OCI-M1 (cell line): ENCODE data around the gene PPP2R1B.
"Not testable (repeated sequence)": the region's sequence is repeated elsewhere in the genome, so short reads cannot be mapped to it uniquely, and the experiment has no call there.

Experiments used
- DNase-seq: peaks from one replicate; lab custom pipeline; 2025; lab: John Stamatoyannopoulos, UW

Gene PPP2R1B

GRCh38 chr11:111765984-111766833 lies at the start of gene PPP2R1B:
PPP2R1B (minus strand) TSS chr11:111766389; CDS start chr11:111766361, 28 bp downstream.
- DNase-seq = peak; percentile 92

DNA sequence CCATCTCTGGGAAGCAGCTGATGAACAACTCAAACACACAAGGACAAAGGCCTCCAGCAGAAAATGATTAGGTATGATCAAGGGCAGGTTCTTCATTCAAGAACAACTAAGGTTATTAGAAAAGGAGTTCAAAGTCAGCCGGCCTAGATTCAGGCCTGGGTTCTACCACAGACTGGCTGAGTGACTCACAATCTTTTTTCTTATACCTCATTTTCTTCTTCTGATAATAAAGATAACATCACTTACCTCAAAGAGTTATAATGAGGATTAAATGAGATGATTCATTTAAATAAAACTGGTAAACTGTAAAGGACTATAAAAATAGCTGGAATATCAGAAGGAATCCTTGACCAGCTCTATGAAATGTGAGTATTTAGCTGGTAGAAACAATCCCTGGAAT lies 49.3 kb upstream of the PPP2R1B start:
- no peak for DNase-seq

GRCh38 chr11:111814557-111815320 lies 48.5 kb upstream of the PPP2R1B start:
- DNase-seq = peak; percentile 25

DNA sequence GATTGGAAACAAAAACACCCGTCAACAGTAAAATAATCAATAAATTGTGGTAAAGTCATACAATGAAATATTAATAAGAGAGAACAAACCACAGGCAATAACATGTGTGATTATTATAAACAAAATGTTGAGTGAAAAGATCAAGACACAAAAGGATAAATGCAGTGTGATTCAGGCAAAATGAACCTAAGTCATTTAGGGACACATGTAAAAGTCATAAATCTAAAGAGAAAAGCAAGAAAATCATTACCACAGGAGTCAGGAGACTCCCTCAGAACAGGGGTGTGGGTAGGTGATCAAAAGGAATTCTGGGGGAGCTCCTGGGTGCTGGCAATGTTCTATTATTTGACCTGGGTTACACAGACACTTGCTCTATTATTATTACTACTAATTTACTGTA lies 47.9 kb upstream of the PPP2R1B start:
- DNase-seq = no peak

- DNase-seq = no peak
Measured at GRCh38 chr11:111812211-111812610, 46.0 kb upstream of the PPP2R1B start.

GRCh38 chr11:111811445-111811844 lies 45.3 kb upstream of the PPP2R1B start:
- no peak for DNase-seq

DNA sequence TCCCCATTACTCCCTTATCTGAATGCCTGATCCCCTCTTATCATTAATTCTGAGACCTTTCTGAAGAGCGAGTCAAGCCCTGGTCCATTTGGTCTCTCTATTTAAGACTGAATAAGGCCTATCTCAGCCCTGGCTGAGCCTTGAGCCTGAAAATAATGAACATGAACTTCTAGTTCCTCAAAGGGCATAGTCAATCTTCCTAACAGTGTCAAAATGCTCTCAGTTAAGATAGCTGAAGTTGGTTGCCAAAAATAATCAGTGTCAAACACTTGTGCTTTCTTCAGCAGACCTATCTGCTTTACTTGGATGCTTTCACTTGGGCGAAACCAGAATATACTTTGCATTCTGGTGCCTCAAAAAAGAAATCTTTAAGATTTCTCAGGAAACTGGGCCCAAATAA lies 42.6 kb upstream of the PPP2R1B start:
- DNase-seq = no peak

- no peak for DNase-seq
Measured at GRCh38 chr11:111808063-111808588, 41.9 kb upstream of the PPP2R1B start.

- DNase-seq = no peak
Measured at GRCh38 chr11:111807076-111807475, 40.9 kb upstream of the PPP2R1B start.

DNA sequence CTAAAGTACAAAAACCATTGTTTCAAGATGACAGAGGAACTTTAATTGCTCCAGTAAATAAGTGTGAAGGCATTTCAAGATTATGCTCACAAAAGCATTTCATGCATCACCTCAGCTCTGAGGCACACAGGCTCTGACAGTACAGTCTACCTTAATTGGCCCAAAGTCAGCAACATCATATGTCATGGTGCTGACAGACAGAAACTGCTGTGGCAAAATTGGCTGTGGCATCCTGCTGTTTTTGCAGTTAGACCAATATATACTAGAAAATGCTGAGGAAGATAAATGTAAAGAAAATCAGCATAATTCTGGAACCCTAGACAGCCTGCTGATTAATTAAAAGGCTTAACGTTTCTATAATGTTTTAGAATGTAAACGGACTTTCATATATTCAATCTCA lies 34.9 kb upstream of the PPP2R1B start:
- no peak for DNase-seq

DNA sequence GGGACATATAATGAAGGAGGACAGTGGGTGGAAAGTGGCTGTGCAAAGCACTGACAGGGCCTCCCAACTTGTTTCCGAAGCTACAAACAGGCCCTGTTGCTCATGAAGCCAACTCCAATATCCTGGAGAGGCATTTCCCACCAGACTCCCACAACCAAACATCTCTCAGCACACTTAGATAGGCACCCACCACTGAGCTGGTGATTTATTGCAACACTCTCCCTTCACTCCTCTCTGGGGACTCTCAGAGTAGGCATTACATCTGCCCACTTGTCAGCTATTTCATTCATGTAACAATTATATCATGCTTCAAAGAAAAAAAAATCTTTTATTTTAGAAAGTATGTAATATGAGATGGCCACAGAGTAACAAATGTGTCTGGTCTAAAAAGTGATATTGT lies 32.1 kb upstream of the PPP2R1B start:
- no peak for DNase-seq

GRCh38 chr11:111797145-111797581 lies 31.0 kb upstream of the PPP2R1B start:
- peak; percentile 88 for DNase-seq

DNA sequence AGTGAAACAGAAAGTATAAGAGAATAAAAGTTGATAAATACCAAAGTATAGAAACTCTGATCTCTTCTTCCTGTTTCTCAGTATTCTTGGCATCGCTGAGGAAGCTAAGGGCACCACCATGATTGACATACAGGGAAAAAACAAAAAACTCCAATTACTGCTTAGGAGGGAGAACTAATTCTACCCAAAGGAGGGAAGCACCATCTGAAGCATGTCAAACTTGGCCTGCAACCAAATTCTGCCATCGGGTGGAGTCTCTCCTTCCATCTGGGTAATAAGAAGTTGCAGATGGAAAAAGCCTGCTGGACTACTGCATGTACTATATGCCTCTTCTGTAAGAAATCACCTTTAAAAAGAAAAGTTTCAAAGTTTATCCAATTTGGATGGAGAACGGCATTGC lies 30.5 kb upstream of the PPP2R1B start:
- no peak for DNase-seq

DNA sequence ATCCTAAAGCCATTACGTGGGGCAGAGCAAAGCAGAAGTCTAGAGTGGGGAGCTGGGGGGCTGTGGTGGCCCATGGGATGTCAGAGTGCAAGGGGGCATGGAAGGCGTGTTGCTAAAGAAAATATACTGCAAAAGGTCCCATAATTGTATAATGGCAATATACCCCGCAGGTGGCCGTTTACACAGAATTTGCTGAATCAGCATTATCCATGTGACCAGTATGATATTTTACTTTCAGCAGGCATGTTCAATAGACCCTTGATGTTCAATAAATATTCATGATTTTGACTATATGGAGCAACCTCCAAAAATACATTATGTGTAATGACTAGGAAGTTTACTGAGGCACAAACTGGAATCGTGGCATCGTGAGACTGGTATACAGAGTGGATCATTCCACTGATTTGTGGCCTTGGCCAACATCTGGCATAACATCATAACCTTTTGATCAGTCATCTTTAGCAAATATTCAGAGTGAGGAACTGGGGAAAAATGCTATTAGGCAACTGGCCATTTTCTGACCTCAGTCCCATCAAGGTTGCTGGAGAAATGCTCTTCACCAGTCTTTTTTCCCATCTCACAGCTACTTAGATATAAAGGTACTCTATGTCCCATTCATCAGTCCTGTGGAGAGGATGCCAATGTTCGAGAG lies 29.3 kb upstream of the PPP2R1B start:
- DNase-seq = no peak

DNA sequence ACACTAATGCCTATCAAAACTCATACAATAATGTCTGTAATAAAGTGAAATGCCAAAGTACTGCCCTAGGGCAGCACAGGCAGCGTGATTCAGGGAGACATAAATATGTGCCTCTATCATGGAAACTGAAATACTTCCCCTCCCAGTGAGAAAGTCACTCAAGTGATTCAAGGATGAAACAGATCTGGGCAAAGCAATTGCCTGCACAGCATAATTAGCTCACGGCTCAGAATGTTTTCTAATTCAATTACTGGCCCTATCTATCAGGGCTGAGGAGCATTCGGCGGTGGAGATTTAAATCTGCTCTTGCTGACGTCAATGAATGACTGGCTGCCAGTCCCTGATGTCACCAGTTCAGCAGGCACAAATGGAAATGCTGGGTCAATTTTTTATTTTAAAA lies 27.7 kb upstream of the PPP2R1B start:
- DNase-seq = no peak

DNA sequence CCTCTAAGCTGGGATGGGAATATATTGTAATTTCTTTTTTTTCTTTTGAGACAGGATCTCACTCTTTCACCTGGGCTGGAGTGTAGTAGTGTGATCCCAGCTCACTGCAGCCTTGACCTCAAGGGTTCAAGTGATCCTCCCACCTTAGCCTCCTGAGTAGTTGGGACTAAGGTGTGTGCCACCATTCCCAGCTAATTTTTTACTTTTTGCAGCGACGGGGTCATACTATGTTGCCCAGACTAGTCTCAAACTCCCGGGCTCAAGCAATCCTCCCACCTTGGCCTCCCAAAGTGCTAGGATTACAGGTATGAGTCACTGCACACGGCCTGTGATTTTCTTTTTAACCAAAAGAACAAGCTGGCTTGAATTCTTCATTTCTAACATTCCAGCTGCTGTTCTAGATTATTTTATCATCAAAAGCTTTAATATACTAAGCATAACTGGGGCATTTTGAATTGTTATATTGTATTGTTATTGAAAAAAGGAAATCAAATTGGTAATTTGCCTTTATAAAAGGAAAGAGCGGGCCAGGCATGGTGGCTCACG lies 26.8 kb upstream of the PPP2R1B start:
- DNase-seq = no peak

DNA sequence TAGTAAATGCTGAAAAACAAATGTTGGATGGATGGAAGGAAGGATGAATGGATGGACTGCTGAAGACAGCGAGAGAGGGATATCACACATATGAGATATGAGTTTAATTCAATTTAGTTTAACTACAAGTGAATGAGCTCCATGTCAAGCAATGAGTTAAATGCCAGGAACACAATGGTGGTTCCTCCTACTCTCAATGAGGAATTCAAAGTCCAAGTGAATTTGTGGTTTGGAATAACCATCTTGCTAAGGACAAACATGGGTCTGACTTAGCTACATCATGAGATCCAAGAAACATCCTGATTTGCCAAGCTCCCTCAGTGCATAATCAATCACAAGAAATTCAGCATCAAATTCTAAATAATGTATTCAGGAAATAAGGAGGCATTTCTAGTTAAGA lies 26.1 kb upstream of the PPP2R1B start:
- DNase-seq = no peak

- DNase-seq = no peak
Measured at GRCh38 chr11:111788464-111788863, 22.3 kb upstream of the PPP2R1B start.

DNA sequence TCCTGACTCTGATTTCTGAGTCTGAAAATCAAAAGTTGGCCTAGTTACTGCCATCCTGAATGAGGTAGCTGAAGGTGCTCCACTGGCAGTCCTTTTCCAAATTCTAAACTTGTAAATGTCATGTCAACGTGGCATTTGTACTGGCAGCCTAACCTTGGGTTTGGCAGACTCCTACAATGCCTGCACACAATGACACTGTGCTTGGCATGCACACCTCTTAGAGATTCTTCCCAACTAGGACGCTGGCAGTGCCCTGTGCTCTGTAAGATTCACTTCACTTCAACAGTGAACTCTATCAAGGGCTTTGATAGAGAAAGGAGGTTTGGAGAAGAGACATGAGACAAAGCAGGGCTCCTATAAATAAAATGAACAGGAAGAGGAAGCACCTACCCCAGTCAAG lies 21.9 kb upstream of the PPP2R1B start:
- no peak for DNase-seq

DNA sequence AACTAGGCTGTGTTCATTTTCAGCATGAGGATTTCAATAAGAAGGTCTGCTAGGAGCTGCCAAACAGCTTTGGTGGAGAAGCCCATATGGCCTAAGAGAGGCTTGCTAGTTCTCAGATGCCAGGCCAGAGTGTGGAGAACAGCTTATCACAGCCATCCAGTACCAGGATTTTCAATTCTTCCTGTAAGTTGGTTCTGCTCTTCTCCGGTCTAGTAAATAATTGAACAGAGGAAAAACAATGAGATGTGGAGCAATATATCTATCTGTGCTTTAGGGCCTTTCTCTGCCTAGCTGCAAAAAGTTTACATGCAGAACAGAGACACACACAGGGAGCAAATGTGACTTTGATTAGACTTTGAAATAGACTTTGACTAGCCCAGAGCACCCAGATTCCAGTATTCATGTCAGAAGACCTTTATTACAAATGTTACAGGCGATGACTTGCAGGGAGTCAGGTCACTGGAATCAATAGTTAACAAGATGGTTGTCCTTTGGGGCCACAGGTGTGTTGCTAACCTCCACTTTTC lies 19.8 kb upstream of the PPP2R1B start:
- no peak for DNase-seq

DNA sequence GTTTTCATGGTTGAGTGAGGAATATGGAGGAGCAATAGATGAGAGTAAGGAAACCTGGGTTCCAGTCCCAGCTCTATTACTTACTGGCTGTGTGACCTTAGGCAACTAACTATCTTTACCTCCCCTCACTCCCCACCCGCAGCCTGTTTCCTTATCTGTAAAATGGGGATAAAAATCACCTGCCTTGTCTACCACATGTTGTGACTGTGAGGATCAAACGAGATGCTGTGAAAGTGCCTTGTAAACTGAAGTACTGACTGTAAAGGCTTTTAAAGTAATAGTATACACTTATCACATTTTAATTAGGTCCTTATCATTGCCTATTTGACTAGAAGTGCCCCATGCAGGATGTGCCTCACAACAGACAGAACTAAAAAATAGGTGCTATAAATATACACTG lies 18.9 kb upstream of the PPP2R1B start:
- DNase-seq = no peak

DNA sequence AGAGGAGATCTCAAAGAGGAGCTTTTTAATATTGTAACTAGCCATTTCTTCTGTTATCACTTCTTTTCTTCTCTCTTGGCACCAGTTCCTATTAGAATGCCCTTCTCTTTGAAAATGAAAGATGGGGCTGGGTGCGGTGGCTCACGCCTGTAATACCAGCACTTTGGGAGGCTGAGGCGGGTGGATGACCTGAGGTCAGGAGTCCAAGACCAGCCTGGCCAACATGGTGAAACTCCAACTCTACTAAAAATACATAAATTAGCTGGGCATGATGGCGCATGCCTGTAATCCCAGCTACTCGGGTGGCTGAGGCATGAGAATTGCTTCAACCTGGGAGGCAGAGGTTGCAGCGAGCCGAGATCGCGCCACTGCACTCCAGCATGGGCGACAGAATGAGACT lies 18.1 kb upstream of the PPP2R1B start:
- not testable (repeated sequence) for DNase-seq
